ENCODE results near the gene UBE2V1.
"Not testable (repeated sequence)": the region's sequence is repeated elsewhere in the genome, so short reads cannot be mapped to it uniquely, and the experiment has no call there.

Gene UBE2V1

DNA sequence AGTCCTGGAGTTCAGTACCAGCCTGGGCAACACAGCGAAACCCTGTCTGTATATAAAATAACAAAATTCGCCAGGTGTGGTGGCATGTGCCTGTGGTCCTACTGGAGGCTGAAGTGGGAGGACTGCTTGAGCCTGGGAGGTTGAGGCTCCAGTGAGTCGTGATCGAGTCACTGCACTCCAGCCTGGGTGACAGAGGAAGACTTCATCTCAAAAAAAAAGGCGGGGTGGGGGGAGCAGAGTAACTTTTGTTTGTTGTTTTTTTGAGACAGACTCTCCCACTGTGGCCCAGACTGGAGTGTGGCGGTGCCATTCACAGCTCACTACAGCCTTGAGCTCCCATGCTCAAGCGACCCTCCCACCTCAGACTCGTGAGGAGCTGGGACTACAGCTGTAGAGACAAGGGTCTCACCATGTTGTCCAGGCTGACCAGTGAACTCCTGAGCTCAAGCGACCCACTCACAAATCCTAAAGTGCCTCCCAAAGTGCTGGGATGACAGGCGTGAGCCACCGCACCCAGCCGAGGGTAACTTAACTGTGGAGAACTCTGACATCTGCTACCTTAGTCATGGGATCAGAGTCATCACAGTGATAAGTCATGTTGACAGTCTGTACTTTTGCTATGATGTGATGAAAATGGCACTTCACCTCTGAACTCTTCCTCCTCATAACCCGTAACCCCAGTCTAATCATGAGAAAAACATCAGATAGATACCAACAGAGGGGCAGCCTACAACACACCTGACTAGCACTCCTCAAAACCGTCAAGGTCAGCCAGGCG is 24.1 kb upstream of the UBE2V1 start:
- DNase-seq, result no peak

DNA sequence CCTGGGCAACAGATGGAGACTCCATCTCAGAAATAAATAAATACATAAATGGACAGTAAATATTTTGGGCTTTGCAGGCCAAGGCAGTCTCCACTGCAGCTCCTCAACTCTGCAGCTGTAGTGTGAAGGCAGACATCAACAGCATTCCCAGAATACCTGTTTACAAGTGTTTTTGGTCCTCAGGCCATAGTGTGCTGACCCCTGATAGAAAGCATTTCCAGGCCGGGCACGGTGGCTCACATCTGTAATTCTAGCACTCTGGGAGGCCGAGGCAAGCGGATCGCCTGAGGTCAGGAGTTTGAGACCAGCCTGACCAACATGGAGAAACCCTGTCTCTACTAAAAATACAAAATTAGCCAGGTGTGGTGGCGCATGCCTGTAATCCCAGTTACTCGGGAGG is 22.2 kb upstream of the UBE2V1 start:
- DNase-seq, result not testable (repeated sequence)

DNA sequence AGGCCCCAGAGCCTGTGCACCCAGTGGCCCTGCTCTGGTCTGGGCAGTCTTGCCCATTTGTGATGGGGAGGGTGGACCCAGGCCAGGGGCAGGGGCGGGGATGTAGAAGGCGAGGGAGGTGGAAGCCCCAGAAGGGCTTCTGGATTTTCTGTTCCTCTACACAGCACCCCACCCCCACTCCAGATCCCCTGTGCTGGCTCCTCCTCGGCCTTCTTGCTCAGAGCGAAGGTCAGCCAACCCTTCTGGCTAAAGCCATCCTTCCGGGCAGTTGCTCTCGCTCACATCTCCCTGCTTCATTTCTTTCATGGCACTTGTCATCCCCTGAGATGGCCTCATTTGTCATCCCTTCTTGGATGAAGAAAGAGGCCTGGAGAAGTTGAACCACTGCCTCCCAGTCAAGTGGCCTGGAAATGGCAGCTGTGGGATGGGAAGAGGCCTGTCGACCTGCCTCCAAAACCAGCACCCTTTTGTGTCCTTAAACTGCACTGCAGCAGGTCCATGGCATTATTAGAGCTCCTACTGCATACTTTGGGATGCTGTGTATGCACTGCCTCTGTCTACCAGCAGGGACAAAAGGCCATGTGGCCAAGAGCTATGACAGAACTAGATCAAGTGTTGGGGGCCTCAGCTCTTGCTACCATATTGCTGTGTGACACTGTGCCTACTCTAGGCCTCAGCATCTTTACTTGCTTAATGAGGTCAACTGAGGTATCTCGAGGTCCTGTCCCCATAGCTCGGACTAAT is 20.7 kb upstream of the UBE2V1 start:
- DNase-seq, result no peak

DNA sequence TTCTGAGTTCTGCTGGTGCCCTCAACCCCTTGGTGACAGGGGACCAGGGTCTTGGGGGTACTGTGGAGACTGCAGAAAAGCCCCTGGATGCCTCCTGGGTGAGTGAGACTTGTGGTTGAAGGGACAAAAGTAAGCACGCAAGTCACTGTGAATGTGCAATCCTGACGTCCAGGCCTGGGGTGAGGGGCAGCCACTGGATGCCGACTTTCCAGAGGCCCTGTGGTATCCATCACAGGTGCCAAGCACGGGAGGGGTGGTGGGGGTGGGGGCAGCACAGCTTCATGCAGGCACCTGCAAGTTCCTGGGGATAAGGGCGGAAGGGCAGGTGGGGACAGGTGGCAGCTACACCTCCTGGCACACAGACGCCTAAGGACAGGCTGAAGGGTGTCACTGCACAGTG is 20.1 kb upstream of the UBE2V1 start:
- peak; percentile 49 for DNase-seq

DNA sequence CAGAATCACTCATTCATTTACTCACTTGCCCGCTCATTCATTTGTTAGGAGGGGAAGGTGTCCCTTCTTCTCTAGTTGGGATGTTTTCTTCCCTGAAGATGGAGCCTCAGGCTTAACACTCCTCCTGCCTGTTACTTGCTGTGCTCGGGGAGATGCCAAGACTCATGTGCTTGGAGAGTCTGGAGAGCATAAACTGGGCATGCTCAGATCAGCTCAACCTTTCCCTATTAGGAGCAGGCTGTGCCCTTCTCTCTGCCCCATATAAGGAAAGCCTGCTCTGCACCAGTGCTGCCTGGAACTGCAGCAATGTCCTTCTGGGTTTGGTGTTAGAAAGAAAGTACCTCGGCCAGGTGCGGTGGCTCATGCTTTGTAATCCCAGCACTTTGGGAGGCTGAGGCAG is 18.0 kb upstream of the UBE2V1 start:
- DNase-seq, result no peak

DNA sequence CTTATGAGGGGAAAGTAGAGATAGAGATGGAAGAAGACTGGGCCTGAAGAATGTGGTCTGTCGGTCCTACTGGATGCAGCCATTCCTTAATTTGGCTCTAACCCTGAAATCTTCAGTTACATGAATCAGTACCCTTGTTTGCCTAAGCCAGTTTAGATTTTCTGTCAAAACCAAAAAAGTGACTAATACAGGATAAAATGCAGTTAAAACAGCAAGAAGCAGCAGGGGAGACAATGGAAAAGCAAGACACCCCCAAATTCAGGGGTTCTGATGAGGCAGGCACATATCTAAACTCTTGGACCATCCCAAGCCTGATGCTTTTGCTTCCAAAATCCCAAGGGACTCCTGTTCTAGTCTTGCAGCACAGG is 17.4 kb upstream of the UBE2V1 start:
- no peak for DNase-seq

DNA sequence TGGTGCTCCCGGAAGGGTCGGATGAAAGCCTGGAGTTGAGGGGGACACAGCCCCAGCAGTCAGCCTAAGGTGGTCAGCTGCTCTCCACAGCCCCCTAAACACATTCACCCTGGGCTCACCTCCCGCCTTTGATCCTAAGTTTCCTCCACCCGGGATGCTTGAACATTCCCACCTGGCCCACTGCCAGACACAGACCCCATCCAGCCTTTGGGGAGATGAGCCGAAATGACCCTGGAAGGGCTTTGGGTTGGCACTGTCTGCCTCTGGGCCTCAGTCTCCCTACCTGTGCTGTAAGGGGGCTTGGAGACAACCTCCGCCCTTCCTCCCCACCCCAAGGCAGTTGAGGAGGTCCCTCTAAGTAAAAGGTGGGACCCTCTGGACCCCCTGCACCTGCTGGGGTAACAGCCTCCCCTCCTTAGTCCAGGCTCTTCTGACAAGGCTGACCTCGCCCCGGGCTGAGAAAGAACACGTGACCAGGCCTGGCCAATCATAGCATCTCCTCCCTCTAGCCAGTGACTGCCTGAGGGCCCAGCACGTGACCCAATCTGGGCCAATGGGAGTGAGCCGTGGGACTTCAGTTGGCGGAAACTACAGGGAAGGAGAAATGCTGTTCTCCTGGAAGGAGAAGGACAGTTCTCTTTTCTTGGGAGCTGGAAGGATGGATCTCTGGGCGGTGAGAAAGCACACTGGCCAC is 16.9 kb upstream of the UBE2V1 start:
- DNase-seq, result no peak

DNA sequence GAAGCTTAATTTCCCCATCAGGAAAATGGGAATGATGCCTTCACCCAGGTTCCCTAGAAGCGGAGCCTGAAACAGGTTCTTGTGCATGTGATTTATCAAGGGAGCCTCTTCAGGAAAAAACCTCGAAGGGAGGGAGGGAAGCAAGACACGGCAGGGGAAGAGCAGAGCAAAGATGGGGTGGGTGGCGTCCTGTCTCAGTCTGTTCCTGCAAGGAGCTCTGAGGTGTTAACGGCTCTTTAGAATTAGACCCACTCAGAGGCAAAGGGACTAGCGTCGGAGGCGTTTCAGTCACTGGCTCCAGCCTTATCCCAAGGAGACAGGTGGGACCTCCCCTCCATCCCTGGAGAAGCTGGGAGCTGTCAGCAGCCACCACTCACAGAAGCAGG is 15.6 kb upstream of the UBE2V1 start:
- DNase-seq, result no peak

DNA sequence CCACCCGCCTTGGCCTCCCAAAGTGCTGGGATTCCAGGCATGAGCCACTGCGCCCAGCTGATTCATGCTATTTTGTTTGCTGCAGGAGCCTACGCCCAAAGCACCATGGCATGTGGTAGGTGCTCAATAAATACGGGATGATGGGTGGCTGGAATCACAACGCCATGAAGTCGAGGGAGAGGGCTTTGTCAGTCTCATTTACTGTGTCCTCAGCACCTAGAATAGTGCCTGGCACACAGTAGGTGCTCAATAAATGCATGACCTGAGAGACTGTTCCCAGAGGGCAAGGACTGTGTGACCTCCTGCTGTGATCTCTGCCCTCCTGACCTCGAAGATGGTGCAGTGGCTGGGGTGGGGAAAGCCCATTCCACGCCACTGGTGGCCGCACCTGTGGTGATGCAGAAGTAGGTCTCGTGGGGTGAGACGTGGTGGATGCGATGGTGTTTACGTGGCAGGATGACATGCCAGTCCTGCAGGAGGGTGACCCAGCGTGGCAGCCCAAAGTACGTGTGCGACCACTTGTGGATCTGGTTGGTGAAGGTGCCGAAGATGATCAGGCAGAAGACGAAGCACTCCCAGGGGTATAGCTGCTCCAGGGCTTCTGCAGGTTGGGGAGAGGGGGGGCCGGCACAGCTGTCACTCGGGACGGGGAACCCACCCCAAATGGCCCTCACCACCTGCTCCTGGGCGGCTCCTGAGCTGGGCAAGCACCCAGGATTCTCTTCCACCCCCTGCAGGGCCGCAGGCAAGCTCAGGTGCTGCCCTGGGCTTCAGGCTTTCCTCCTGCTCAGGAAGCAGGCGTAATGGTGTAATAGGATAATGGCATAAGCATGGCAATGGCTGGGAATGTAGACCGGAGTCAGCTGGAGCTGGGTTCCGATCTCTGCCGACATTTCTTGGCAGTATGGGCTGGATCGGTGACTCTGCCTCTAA is 14.9 kb upstream of the UBE2V1 start:
- DNase-seq, result no peak

DNA sequence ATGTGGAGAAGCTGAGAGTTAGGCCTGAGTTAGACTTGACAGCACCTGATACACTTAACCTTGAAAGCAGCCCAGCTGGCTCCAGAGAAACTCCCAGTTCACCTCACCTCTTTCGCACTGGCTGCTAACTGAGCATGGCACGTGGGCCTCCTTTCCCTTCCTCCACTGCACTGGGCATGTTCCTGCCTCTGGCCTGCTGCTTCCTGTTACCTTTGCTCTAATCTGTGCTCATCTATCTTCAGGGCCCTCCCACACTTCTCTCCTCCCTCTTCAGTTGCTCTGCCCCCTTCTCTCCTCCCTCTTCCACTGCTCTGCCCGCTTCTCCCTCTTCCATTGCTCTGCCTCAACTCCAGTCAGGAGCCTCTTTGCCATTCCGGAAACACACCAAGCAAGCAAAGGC is 13.7 kb upstream of the UBE2V1 start:
- DNase-seq, result peak; percentile 26

DNA sequence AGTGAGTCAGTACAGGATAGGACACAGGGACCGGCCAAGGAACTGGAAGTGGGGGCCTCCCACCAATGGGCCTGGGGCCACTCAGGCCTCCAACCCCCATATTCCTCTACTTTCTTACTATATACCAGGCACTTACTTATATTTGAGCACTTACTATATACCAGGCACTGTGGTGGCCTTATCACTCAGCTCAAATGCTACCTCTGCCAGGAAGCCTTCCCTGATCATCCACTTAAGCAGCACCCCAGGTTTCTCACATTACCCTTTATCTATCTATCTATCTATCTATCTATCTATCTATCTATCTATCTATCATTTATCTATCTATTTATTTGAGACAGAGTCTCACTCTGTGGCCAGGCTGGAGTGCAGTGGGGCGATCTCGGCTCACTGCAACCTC is 12.3 kb upstream of the UBE2V1 start:
- no peak for DNase-seq

DNA sequence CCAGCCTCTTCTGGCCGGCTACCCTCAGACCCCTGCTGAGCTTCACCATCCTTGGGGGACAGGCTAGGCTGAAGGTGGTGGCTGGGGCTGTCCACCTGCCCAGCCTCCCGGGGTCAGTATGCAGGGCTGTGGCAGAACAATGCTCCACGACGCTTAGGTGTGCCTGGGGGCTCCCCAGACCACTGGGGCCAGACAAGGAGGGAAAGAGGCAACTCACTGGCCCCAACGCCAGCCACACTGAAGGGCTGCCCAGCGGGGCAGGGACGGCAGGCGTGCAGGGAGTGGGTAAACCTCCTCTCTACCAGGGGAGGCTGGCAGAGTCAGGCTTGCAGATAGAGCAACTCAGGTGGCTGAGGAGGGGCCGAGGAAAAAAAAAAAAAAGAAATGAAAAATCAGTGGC is 11.5 kb upstream of the UBE2V1 start:
- no peak for DNase-seq

DNA sequence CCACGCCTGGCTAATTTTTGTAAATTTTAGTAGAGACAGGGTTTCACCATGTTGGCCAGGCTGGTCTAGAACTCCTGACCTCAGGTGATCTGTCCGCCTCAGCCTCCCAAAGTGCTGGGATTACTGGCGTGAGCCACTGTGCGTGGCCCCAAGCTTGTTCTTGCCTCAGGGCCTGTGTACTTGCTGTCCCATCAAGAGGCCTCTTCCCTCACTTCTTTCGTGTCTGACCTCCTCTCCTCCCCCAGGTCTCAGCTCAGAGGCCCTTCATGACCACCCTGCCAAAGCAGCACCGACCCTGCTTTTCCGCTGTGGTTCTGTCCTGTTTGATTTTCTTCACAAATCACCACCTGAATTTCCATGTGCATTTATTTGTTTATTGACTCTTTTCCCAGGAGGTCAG is 10.5 kb upstream of the UBE2V1 start:
- DNase-seq, result no peak

DNA sequence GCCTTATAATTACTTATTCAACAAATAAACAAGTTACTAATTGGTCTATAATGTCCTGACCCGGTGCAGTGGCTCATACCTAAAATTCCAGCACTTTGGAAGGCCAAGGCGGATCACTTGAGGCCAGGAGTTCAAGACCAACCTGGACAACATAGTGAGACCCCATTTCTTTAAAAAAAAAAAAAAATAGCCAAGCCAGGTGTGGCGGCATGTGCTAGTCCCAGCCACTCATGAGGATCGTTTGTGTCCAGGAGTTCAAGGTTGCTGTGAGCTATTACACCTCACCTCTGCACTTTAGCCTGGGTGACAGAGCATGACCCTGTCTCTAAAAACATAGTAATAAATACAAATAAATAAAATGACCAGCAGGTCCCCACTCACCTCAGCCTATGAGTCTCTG is 9.8 kb upstream of the UBE2V1 start:
- no peak for DNase-seq

DNA sequence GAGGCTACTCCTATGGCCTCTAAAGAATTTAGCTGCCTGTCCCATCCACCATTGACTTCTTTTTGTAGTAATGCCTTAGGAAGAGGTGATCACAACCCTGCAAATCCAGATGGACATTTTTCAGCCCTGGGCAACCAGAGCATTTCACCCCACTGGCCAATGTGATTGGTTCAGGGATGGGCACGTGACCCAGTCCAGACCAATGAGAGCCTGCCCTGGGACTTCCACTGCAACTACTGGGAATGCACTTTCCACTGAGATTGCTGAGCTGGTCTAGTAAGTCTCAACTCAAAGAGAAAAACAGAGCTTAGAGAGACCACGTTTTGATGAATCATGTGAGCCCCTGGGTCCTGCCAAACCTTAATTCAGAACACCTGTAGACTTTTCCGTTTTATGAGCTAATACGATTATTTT is 8.9 kb upstream of the UBE2V1 start:
- DNase-seq, result no peak

DNA sequence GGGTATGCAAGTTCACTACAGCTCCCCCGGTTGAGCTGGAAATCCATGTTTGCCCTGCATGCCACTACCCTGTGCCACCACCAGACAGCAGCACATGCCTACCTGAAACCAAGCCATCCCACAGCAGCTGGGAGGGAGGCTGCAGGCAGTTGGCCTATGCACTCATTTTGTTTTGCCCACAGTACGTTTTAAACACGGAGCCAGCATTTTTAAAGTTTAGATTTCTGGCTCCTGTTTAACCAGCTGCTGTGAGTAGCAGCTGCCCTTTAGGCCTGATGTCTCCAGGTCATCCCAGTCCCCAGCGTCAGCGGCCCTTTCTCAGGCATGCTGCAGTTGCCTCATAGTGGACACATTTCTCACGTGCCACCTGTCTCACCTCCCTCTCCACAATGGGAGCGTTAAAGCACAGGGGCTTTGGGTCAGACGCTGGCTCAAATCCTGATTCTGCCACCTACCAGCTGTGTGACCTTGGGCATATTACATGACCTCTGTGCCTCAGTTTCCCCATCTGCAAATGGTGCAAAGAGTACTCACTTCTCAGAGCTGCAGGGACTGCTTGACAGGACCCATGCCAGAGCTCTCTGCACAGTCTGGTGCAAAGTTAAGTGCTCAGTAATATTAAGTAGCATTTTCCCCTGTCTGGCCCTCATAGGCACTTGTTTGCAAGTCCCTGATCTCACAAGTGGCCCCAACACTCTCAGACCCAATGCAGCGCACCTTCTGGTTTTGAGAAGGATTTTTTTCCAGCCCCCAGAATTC is 8.2 kb upstream of the UBE2V1 start:
- DNase-seq, result peak; percentile 56

DNA sequence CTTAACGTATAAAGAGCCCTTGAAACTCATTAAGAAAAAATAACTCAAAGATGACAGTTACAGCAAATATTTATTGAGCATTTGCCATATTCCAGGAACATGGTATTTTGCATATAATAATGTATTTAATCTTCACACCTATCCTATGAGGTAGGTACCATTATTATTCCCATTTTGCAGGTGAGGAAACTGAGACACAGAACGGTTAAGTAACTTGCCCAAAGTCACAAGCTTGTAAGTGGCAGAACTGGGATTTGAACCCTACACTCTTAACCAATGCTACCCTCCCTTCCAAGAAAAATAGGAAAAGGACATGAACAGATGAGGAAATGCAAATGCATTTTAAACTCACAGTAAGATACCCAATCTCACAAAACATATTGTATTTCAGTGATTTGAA is 5.3 kb upstream of the UBE2V1 start:
- DNase-seq, result no peak

DNA sequence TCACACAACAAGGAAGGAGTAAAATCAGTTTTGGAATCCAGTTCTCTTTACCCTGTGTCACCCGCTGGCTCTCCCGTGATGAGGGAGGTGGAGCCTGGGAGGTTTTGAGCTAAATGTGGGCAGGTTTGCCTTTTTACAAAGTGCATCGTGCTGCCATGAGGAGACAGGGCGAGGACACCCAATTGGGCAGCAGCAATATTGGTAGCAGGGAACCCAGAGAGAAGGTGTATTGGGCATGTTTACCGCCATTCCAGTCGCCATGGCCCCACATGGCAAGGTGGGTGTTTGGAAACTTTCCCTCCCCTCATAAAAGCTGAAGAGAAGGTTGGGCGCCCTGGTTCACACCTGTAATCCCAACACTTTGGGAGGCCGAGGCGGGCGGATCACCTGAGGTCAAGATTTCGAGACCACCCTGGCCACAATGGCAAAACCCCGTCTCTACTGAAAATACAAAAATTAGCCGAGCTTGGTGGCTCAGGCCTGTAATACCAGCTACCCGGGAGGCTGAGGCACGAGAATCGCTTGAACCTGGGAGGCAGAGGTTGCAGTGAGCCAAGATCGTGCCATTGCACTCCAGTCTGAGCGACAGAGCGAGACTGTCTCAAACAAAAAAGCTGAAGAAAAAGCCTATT is 3.5 kb upstream of the UBE2V1 start:
- DNase-seq, result no peak

DNA sequence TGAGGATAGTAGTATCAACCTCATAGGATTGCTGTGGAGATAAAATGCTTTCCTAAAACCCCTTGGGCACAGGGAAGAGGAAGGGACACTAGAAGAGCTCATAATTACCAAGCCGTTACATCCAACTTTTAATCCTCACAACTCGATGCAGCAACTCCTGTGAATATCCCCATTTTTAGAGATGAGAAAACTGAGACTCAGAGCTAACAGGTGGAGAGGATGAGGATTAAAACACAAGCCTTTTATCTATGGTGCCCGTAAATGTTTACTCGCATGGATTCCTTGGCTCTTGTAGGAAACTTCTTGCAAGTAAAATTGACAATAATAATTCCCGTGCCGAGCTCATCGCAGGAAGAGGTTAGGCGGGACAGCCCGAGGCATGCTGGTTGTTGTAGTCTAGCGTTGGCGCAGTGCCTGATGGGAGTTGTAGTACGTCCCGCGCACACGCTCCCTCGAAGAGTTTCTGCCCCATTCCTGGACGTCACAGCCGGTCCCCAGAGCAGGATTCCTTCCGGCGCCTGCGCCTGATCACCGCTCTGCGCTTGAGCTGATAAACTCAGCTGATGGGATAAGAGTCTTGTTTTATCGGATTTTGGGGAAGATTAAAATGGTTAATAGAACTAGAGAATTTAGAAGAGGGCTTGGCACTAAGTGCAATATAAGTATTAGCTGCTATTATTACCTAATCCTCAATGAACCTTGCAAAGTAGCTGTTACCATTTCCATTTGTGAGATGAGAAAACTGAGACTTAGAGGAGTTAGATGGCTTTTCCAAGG is 2.8 kb upstream of the UBE2V1 start:
- DNase-seq, result peak; percentile 89

DNA sequence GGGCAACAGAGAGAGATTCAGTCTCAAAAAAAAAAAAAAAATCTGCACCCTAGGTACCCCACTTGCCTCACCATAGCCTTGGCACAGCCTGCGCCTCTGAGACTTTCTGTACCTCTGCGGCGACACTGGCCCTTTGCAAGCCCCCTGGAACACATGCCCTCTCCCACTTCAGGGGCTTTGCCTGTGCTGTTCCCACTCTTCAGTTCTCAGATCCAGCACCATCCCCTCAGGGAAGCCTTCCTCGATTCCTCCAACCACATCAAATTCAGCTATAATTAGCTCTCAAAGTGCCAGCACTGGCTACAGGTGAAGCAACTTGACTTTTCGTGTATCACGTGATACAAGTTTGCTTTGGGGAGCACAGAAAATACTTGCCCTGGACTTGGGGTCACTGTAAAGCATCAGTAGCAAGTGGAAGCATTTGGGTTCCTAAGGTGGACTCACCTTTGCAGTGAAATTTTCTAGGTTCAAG is 2.1 kb upstream of the UBE2V1 start:
- no peak for DNase-seq
